Measurements from ENCODE around the gene OVCA2. TPM values are rescaled to one million over a fixed set of nuclear protein-coding genes. Genes with fewer than 3 reads are reported as not detected.

Gene OVCA2
- polyA plus RNA-seq, 4 donors: 28.9 to 90.5 (median 73.0) TPM

DNA sequence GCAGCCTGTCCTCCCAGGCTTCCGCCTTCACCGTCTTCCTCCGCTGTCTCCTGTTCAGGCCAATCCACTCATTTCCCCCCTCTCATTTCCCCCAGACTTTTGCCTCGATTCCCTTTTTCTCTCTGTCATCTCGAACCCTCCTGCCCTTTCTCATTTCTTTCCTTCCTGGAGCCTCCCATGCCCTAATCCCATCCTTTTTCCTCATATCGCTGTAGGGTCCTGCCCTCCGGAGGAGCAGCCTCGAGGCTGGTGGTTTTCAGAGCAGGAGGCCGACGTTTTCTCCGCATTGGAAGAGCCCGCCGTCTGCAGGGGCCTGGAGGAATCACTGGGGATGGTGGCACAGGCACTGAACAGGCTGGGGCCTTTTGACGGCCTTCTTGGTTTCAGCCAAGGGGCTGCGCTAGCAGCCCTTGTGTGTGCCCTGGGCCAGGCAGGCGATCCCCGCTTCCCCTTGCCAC, 597 bp downstream of the OVCA2 start:
- Histone ChIP-seq H3K9me3 (ENCODE audit: control insufficient read depth in 2 of 2, insufficient read depth in 1 of 2, low read depth in 1 of 2, low read length in 1 of 2) (no peaks in the 10 kb centered on the region), H3K4me3 (ENCODE audit: low read depth in 1 of 3, low read length in 3 of 3) (peak overlapping the region; percentile 81 to 89 (median 82)), H3K27ac (ENCODE audit: low read depth in 1 of 3, low read length in 2 of 3) (peak overlapping the region; percentile 82 to 89 (median 84)), H3K4me1 (ENCODE audit: control insufficient read depth in 3 of 3, insufficient read depth in 2 of 3, low read depth in 1 of 3, low read length in 2 of 3) (peaks cover 0 to 13% (median 5%) of the 10 kb centered on the region in 3 donors), H3K27me3 (ENCODE audit: control insufficient read depth in 3 of 3, insufficient read depth in 3 of 3, low read length in 3 of 3) (peaks cover 0 to 3% (median 0%) of the 10 kb centered on the region in 3 donors), H3K36me3 (ENCODE audit: control insufficient read depth in 3 of 3, insufficient read depth in 2 of 3, low read depth in 1 of 3, low read length in 3 of 3) (peaks cover 0 to 58% (median under 1%) of the 10 kb centered on the region in 3 donors)
- FAIRE-seq (no peak), DNase-seq (no peak)
- WGBS, 3 donors: 13 to 18% (median 14%) methylated on average over 16 to 17 of the region's 17 CpGs

GRCh38 chr17:2042933-2043332, 1.1 kb downstream of the OVCA2 start:
- H3K4me3 ChIP-seq (ENCODE audit: low read depth in 1 of 3, low read length in 3 of 3): peak overlapping the region in 2 of 3 donors; percentile 82 to 89
- peaks cover 0 to 8% (median 0%) of the 10 kb centered on the region in 3 donors for H3K27me3 ChIP-seq (ENCODE audit: control insufficient read depth in 3 of 3, insufficient read depth in 3 of 3, low read length in 3 of 3)
- WGBS, 3 donors: 84 to 89% (median 87%) methylated on average over 5 of the region's 5 CpGs
- H3K36me3 ChIP-seq (ENCODE audit: control insufficient read depth in 3 of 3, insufficient read depth in 2 of 3, low read depth in 1 of 3, low read length in 3 of 3): peaks cover 0 to 53% (median 0%) of the 10 kb centered on the region in 3 donors
- H3K27ac ChIP-seq (ENCODE audit: low read depth in 1 of 3, low read length in 2 of 3): peak overlapping the region in 2 of 3 donors; percentile 82 to 89
- peaks cover 0 to 13% (median 5%) of the 10 kb centered on the region in 3 donors for H3K4me1 ChIP-seq (ENCODE audit: control insufficient read depth in 3 of 3, insufficient read depth in 2 of 3, low read depth in 1 of 3, low read length in 2 of 3)
- no peaks in the 10 kb centered on the region for H3K9me3 ChIP-seq (ENCODE audit: control insufficient read depth in 2 of 2, insufficient read depth in 1 of 2, low read depth in 1 of 2, low read length in 1 of 2)
- DNase-seq (no peak), FAIRE-seq (no peak)

GRCh38 chr17:2043785-2044184, 2.0 kb downstream of the OVCA2 start:
- Histone ChIP-seq H3K36me3 (ENCODE audit: control insufficient read depth in 3 of 3, insufficient read depth in 2 of 3, low read depth in 1 of 3, low read length in 3 of 3) (peaks cover 0 to 44% (median 0%) of the 10 kb centered on the region in 3 donors), H3K4me1 (ENCODE audit: control insufficient read depth in 3 of 3, insufficient read depth in 2 of 3, low read depth in 1 of 3, low read length in 2 of 3) (peaks cover 2 to 17% (median 5%) of the 10 kb centered on the region in 3 donors), H3K4me3 (ENCODE audit: low read depth in 1 of 3, low read length in 3 of 3) (no peak overlapping the region), H3K27ac (ENCODE audit: low read depth in 1 of 3, low read length in 2 of 3) (no peak overlapping the region), H3K27me3 (ENCODE audit: control insufficient read depth in 3 of 3, insufficient read depth in 3 of 3, low read length in 3 of 3) (peaks cover 0 to 16% (median 0%) of the 10 kb centered on the region in 3 donors), H3K9me3 (ENCODE audit: control insufficient read depth in 2 of 2, insufficient read depth in 1 of 2, low read depth in 1 of 2, low read length in 1 of 2) (no peaks in the 10 kb centered on the region)
- DNase-seq (no peak), FAIRE-seq (no peak)
- 87 to 91% (median 89%) methylated on average over 6 of the region's 6 CpGs for whole genome bisulfite sequencing, 3 donors

DNA sequence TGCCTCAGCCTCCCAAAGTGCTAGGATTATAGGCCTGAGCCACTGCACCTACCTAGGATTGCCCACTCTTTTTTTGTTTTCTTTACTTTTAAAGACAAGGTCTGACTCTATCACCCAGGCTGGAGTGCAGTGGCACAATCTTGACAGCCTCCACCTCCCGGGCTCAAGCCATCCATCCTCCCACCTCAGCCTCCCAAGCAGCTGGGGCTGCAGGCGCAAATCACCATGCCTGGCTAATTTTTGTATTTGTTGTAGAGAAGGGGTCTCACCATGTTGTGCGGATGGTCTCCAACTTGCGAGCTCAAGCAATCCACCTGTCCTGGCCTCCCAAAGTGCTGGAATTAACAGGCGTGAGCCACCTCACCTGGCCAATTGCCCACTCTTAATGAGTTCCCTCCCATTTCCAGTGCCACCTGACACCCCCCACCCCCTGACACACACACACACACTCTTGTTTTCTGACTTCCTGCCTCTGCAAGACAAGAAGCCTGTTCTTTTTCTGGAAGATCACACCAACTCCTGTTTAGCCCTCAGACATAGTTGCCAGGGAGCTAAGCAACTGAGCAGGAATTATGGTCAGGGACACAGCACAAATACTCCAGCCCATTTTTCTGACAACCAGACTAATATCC, 2.6 kb downstream of the OVCA2 start:
- Histone ChIP-seq H3K36me3 (ENCODE audit: control insufficient read depth in 3 of 3, insufficient read depth in 2 of 3, low read depth in 1 of 3, low read length in 3 of 3) (peaks cover 0 to 43% (median 0%) of the 10 kb centered on the region in 3 donors), H3K4me1 (ENCODE audit: control insufficient read depth in 3 of 3, insufficient read depth in 2 of 3, low read depth in 1 of 3, low read length in 2 of 3) (peaks cover 5 to 23% (median 7%) of the 10 kb centered on the region in 3 donors), H3K4me3 (ENCODE audit: low read depth in 1 of 3, low read length in 3 of 3) (no peak overlapping the region), H3K27me3 (ENCODE audit: control insufficient read depth in 3 of 3, insufficient read depth in 3 of 3, low read length in 3 of 3) (peaks cover 0 to 21% (median 0%) of the 10 kb centered on the region in 3 donors), H3K9me3 (ENCODE audit: control insufficient read depth in 2 of 2, insufficient read depth in 1 of 2, low read depth in 1 of 2, low read length in 1 of 2) (no peaks in the 10 kb centered on the region), H3K27ac (ENCODE audit: low read depth in 1 of 3, low read length in 2 of 3) (no peak overlapping the region)
- FAIRE-seq (no peak), DNase-seq (no peak)
- WGBS, 3 donors: 90 to 97% (median 96%) methylated on average over 5 of the region's 5 CpGs

DNA sequence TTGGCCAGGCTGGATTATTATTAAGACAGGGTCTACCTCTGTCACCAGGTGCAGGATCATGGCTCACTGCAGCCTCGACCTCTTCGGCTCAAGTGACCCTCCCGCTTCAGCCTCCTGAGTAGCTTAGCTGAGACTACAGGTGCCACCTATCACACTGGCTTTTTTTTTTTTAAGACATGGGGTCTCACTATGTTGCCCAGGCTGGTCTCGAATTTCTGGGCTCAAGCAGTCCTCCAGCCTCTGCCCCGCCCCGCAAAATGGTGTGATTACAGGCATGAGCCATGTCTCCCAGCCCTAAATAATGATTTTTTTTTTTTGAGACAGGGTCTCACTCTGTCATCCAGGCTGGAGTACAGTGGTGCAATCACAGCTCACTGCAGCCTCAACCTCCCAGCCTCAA, 5.8 kb downstream of the OVCA2 start:
- Histone ChIP-seq H3K4me3 (ENCODE audit: low read depth in 1 of 3, low read length in 3 of 3) (no peak overlapping the region), H3K4me1 (ENCODE audit: control insufficient read depth in 3 of 3, insufficient read depth in 2 of 3, low read depth in 1 of 3, low read length in 2 of 3) (peaks cover 1 to 14% (median 12%) of the 10 kb centered on the region in 3 donors), H3K36me3 (ENCODE audit: control insufficient read depth in 3 of 3, insufficient read depth in 2 of 3, low read depth in 1 of 3, low read length in 3 of 3) (peaks cover 0 to 23% (median 0%) of the 10 kb centered on the region in 3 donors), H3K27me3 (ENCODE audit: control insufficient read depth in 3 of 3, insufficient read depth in 3 of 3, low read length in 3 of 3) (peaks cover 0 to 40% (median 3%) of the 10 kb centered on the region in 3 donors), H3K27ac (ENCODE audit: low read depth in 1 of 3, low read length in 2 of 3) (no peak overlapping the region), H3K9me3 (ENCODE audit: control insufficient read depth in 2 of 2, insufficient read depth in 1 of 2, low read depth in 1 of 2, low read length in 1 of 2) (no peaks in the 10 kb centered on the region)
- WGBS, 3 donors: 80 to 91% (median 88%) methylated on average over 6 of the region's 6 CpGs
- FAIRE-seq: no peak
- no peak for DNase-seq

- Histone ChIP-seq H3K27me3 (ENCODE audit: control insufficient read depth in 3 of 3, insufficient read depth in 3 of 3, low read length in 3 of 3) (peaks cover 0 to 49% (median 4%) of the 10 kb centered on the region in 3 donors), H3K4me1 (ENCODE audit: control insufficient read depth in 3 of 3, insufficient read depth in 2 of 3, low read depth in 1 of 3, low read length in 2 of 3) (peaks cover 0 to 15% (median 12%) of the 10 kb centered on the region in 3 donors), H3K36me3 (ENCODE audit: control insufficient read depth in 3 of 3, insufficient read depth in 2 of 3, low read depth in 1 of 3, low read length in 3 of 3) (peaks cover 0 to 11% (median 0%) of the 10 kb centered on the region in 3 donors), H3K27ac (ENCODE audit: low read depth in 1 of 3, low read length in 2 of 3) (no peak overlapping the region), H3K4me3 (ENCODE audit: low read depth in 1 of 3, low read length in 3 of 3) (peak overlapping the region in 1 of 3 donors; percentile 43), H3K9me3 (ENCODE audit: control insufficient read depth in 2 of 2, insufficient read depth in 1 of 2, low read depth in 1 of 2, low read length in 1 of 2) (peaks cover 0 to 2% of the 10 kb centered on the region in 2 donors)
- WGBS, 3 donors: 7 to 19% (median 14%) methylated on average over 9 of the region's 9 CpGs
- FAIRE-seq: no peak
- DNase-seq: peak in 1 of 2 donors; percentile 20
Observed at GRCh38 chr17:2048805-2049204, 7.0 kb downstream of the OVCA2 start.

DNA sequence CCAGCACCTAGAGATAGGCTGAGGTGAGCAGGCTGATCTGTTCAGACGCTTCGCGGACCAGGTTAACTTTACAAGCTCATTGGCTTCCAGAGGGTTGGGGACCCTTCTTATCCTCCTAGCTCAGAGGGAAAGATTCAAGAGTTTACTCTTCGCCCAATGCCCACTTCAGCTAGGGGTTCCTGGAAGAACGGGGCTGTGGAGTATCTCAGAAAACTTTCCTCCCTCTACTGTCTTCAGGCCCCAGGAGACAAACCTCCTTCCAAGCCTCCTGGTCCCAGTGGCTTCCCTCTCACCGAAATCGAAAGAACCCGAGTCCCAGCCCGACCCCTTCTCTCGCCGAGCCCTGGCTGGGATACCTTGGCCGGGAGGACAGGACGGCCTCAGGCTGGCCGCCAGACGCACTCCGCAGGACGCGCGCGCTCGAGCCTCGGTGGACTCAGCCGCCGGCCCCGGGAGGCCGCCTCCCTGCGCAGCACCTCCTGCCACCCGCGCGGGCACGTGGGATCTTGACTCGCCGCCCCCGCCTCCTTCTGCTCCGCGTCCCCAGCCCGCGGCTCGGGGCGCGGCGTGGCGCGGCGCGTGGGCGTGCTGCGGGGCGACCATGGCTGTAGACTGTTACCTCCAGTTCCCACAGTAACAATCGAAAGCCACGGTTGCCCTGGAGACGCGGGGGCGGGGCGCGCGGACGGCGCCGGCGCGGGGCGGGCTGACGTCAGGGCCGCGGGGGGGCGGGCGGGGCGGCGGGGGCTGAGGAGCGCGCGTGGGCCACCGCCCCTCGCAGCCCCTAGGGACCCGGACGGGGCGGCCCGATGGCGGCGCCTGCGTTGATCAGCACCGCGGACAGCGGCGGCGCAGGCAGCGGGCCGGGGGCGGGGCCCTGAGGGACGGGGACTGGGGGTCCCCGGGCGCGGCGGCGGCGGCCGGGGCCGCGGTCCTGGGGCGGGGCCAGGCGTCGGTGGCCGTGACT, 7.8 kb downstream of the OVCA2 start:
- Histone ChIP-seq H3K4me1 (ENCODE audit: control insufficient read depth in 3 of 3, insufficient read depth in 2 of 3, low read depth in 1 of 3, low read length in 2 of 3) (peaks cover 0 to 20% (median 15%) of the 10 kb centered on the region in 3 donors), H3K27ac (ENCODE audit: low read depth in 1 of 3, low read length in 2 of 3) (peak overlapping the region in 1 of 3 donors; percentile 39), H3K27me3 (ENCODE audit: control insufficient read depth in 3 of 3, insufficient read depth in 3 of 3, low read length in 3 of 3) (peaks cover 0 to 58% (median 5%) of the 10 kb centered on the region in 3 donors), H3K4me3 (ENCODE audit: low read depth in 1 of 3, low read length in 3 of 3) (peak overlapping the region; percentile 43 to 56 (median 46)), H3K9me3 (ENCODE audit: control insufficient read depth in 2 of 2, insufficient read depth in 1 of 2, low read depth in 1 of 2, low read length in 1 of 2) (peaks cover 0 to 2% of the 10 kb centered on the region in 2 donors), H3K36me3 (ENCODE audit: control insufficient read depth in 3 of 3, insufficient read depth in 2 of 3, low read depth in 1 of 3, low read length in 3 of 3) (peaks cover 0 to 3% (median 0%) of the 10 kb centered on the region in 3 donors)
- FAIRE-seq: no peak
- peak; percentile 64 to 90 for DNase-seq
- WGBS, 3 donors: 2 to 5% (median 2%) methylated on average over 46 to 104 of the region's 104 CpGs

All from small intestine (tissue), 7 donors.